Activated CD4-positive, CD25-positive, alpha-beta regulatory T cell (primary cell): ENCODE measurements around the gene OR51G2.
"Not testable (repeated sequence)": the region's sequence is repeated elsewhere in the genome, so short reads cannot be mapped to it uniquely, and the experiment has no call there.

Source experiments
- DNase-seq, 4 experiments: peaks; one replicate each; lab custom pipeline; 2025; lab: John Stamatoyannopoulos, UW

OR51G2 gene

GRCh38 chr11:4919250-4919649 lies at the start of gene OR51G2:
OR51G2 (minus strand) TSS chr11:4919350; CDS start chr11:4915663, 3,687 bp downstream.
- no peak for DNase-seq

- no peak for DNase-seq
These were observed 43.7 kb upstream of the OR51G2 start for GRCh38 chr11:4962816-4963215.

GRCh38 chr11:4960877-4961276 lies 41.7 kb upstream of the OR51G2 start:
- DNase-seq: no peak

- no peak for DNase-seq
These were observed 38.2 kb upstream of the OR51G2 start for GRCh38 chr11:4957396-4957795.

- DNase-seq: not testable (repeated sequence)
These were observed 36.5 kb upstream of the OR51G2 start, which contains the start of gene OR51A2 for GRCh38 chr11:4955613-4956012. OR51A2 (minus strand) TSS chr11:4955713; CDS start chr11:4955713, 0 bp downstream.

- no peak for DNase-seq
These were observed 28.4 kb upstream of the OR51G2 start, which contains the start of gene OR51A4 for GRCh38 chr11:4947505-4947904. OR51A4 (minus strand) TSS chr11:4947605; CDS start chr11:4947100, 505 bp downstream.

- no peak for DNase-seq
These were observed 17.6 kb upstream of the OR51G2 start for GRCh38 chr11:4936745-4937144.

- no peak for DNase-seq
These were observed 13.6 kb upstream of the OR51G2 start for GRCh38 chr11:4932751-4933150.

GRCh38 chr11:4926608-4927007 lies 7.5 kb upstream of the OR51G2 start:
- DNase-seq: no peak

GRCh38 chr11:4924239-4924638 lies 5.1 kb upstream of the OR51G2 start, which contains the start of gene OR51G1:
OR51G1 (minus strand) TSS chr11:4924339; CDS start chr11:4924339, 0 bp downstream.
- no peak for DNase-seq

- DNase-seq: no peak
These were observed 3.2 kb upstream of the OR51G2 start for GRCh38 chr11:4922304-4922703.

- DNase-seq: no peak
These were observed 2.6 kb upstream of the OR51G2 start for GRCh38 chr11:4921796-4922195.

- DNase-seq: no peak
These were observed 2.6 kb downstream of the OR51G2 start for GRCh38 chr11:4916581-4916980.

GRCh38 chr11:4903484-4903883 lies 15.7 kb downstream of the OR51G2 start, which contains the start of gene OR51A7:
OR51A7 (plus strand) TSS chr11:4903783; CDS start chr11:4907370, 3,587 bp downstream.
- DNase-seq: no peak

GRCh38 chr11:4891996-4892640 lies 27.0 kb downstream of the OR51G2 start:
- DNase-seq: no peak

GRCh38 chr11:4890279-4890678 lies 28.9 kb downstream of the OR51G2 start:
- no peak for DNase-seq

- DNase-seq: no peak
These were observed 31.6 kb downstream of the OR51G2 start for GRCh38 chr11:4887591-4887990.

- DNase-seq: no peak
These were observed 33.0 kb downstream of the OR51G2 start for GRCh38 chr11:4886186-4886585.

- DNase-seq: no peak
These were observed 34.8 kb downstream of the OR51G2 start for GRCh38 chr11:4884361-4884760.

GRCh38 chr11:4882543-4882942 lies 36.6 kb downstream of the OR51G2 start:
- DNase-seq: no peak

- DNase-seq: no peak
These were observed 37.2 kb downstream of the OR51G2 start, which contains the start of gene OR51T1 for GRCh38 chr11:4881860-4882500. OR51T1 (plus strand) TSS chr11:4881900; CDS start chr11:4881900, 0 bp downstream.

GRCh38 chr11:4881188-4881587 lies 38.0 kb downstream of the OR51G2 start:
- DNase-seq: no peak

- no peak for DNase-seq
These were observed 53.3 kb downstream of the OR51G2 start for GRCh38 chr11:4865855-4866254.
